SK-N-SH treated with all-trans-retinoic acid at 6 μM for 48 hours (cell line): ENCODE results near the gene MVB12B.

Experiments
- ARNTL ChIP-seq: fragments of 450-650 bp; formaldehyde crosslinking; IDR thresholded peaks from 2 replicates; pipeline ENCODE4 v1.5.0; 2020; ENCODE audit warnings: low read depth, mild to moderate bottlenecking, moderate library complexity, borderline replicate concordance
- PPARA ChIP-seq: fragments of 250-450 bp; sonication (Bioruptor Pico); IDR thresholded peaks from 2 replicates; pipeline ENCODE4 v1.5.0; 2020; ENCODE audit warnings: mild to moderate bottlenecking, borderline replicate concordance
- ZC3H10 ChIP-seq: fragments of 250-450 bp; sonication (Bioruptor Pico); IDR thresholded peaks from 2 replicates; pipeline ENCODE4 v1.5.1; 2021; ENCODE audit warnings: mild to moderate bottlenecking, moderate library complexity
- ZFP3 ChIP-seq: fragments of 250-450 bp; sonication (Bioruptor Pico); IDR thresholded peaks from 2 replicates; pipeline ENCODE4 v1.5.0; 2020; ENCODE audit warnings: mild to moderate bottlenecking, moderate library complexity
- ZNF8 ChIP-seq: fragments of 450-650 bp; formaldehyde crosslinking; IDR thresholded peaks from 2 replicates; pipeline ENCODE4 v1.5.0; 2020; ENCODE audit warnings: mild to moderate bottlenecking, moderate library complexity
- TF ChIP-seq, protein P1 (sequence below): fragments of 250-450 bp; sonication (Bioruptor Pico); IDR thresholded peaks from 2 replicates; pipeline ENCODE4 v1.5.1; 2020; ENCODE audit warnings: low read depth, mild to moderate bottlenecking, moderate library complexity
- TF ChIP-seq, protein P2 (sequence below): fragments of 250-450 bp; sonication (Bioruptor Pico); IDR thresholded peaks from 2 replicates; pipeline ENCODE4 v1.8.0; 2020; ENCODE audit warnings: mild to moderate bottlenecking, moderate library complexity, borderline replicate concordance

DNA sequence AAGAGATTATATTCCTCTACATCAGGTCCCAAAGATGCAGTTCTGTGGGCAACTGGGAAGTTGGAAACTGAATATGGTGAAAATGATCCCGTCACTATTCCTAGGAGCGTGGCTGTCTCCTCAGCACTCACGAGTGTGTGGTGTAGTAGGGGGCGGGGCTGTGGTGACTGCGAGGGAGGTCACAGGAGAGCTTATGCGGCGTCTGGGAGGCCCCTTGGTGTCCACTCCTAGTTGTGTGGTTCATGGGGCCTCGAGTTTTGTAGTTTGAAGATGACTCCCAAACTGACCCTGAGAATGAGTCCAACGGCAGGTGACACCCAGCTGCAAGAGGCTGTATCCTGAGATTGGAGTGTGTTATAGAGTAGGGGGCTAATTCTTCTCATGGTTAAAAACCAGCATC, 68.2 kb downstream of the MVB12B start:
- TF ChIP-seq ZNF8 (no peak), ARNTL (CRISPR knock-in tag) (no peak), ZFP3 (CRISPR knock-in tag) (no peak), ZC3H10 (no peak), PPARA (CRISPR knock-in tag) (no peak)
- TF ChIP-seq, protein P1, sequence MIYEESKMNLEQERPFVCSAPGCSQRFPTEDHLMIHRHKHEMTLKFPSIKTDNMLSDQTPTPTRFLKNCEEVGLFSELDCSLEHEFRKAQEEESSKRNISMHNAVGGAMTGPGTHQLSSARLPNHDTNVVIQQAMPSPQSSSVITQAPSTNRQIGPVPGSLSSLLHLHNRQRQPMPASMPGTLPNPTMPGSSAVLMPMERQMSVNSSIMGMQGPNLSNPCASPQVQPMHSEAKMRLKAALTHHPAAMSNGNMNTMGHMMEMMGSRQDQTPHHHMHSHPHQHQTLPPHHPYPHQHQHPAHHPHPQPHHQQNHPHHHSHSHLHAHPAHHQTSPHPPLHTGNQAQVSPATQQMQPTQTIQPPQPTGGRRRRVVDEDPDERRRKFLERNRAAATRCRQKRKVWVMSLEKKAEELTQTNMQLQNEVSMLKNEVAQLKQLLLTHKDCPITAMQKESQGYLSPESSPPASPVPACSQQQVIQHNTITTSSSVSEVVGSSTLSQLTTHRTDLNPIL: no peak
- TF ChIP-seq, protein P2, sequence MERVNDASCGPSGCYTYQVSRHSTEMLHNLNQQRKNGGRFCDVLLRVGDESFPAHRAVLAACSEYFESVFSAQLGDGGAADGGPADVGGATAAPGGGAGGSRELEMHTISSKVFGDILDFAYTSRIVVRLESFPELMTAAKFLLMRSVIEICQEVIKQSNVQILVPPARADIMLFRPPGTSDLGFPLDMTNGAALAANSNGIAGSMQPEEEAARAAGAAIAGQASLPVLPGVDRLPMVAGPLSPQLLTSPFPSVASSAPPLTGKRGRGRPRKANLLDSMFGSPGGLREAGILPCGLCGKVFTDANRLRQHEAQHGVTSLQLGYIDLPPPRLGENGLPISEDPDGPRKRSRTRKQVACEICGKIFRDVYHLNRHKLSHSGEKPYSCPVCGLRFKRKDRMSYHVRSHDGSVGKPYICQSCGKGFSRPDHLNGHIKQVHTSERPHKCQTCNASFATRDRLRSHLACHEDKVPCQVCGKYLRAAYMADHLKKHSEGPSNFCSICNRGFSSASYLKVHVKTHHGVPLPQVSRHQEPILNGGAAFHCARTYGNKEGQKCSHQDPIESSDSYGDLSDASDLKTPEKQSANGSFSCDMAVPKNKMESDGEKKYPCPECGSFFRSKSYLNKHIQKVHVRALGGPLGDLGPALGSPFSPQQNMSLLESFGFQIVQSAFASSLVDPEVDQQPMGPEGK: no peak
